GM19324 (cell line): ENCODE data around the gene AMOTL1.
"Not testable (repeated sequence)": the region's sequence is repeated elsewhere in the genome, so short reads cannot be mapped to it uniquely, and the experiment has no call there.

ENCODE experiments used
- ATAC-seq: cut with Tn5 transposase; IDR thresholded peaks from one replicate; pipeline ENCODE4 v1.9.1; 2021; ENCODE audit warnings: mild to moderate bottlenecking, moderate library complexity; ENCODE audit not compliant: unreplicated experiment, low FRiP score

The AMOTL1 gene

GRCh38 chr11:94812724-94813720 lies 44.9 kb downstream of the AMOTL1 start:
- ATAC-seq = not testable (repeated sequence)

GRCh38 chr11:94814272-94814976 lies 46.3 kb downstream of the AMOTL1 start:
- ATAC-seq = no peak

- no peak for ATAC-seq
Measured at GRCh38 chr11:94815705-94816344, 47.7 kb downstream of the AMOTL1 start.

GRCh38 chr11:94820480-94820879 lies 52.3 kb downstream of the AMOTL1 start:
- ATAC-seq = no peak

- ATAC-seq = no peak
Measured at GRCh38 chr11:94821439-94821838, 53.3 kb downstream of the AMOTL1 start.

- no peak for ATAC-seq
Measured at GRCh38 chr11:94822080-94822479, 53.9 kb downstream of the AMOTL1 start.

- no peak for ATAC-seq
Measured at GRCh38 chr11:94823102-94823732, 55.1 kb downstream of the AMOTL1 start.

GRCh38 chr11:94825031-94825430 lies 56.9 kb downstream of the AMOTL1 start:
- no peak for ATAC-seq

- ATAC-seq = no peak
Measured at GRCh38 chr11:94825481-94825880, 57.3 kb downstream of the AMOTL1 start.

- ATAC-seq = no peak
Measured at GRCh38 chr11:94826415-94826814, 58.3 kb downstream of the AMOTL1 start.

- no peak for ATAC-seq
Measured at GRCh38 chr11:94828088-94828487, 59.9 kb downstream of the AMOTL1 start.

- ATAC-seq = no peak
Measured at GRCh38 chr11:94830722-94831510, 62.8 kb downstream of the AMOTL1 start.

GRCh38 chr11:94831529-94831928 lies 63.4 kb downstream of the AMOTL1 start:
- no peak for ATAC-seq

GRCh38 chr11:94832604-94833235 lies 64.6 kb downstream of the AMOTL1 start:
- ATAC-seq = no peak

- no peak for ATAC-seq
Measured at GRCh38 chr11:94834911-94835593, 66.9 kb downstream of the AMOTL1 start.

GRCh38 chr11:94835594-94835927 lies 67.4 kb downstream of the AMOTL1 start:
- no peak for ATAC-seq

- no peak for ATAC-seq
Measured at GRCh38 chr11:94837317-94837716, 69.2 kb downstream of the AMOTL1 start.

- ATAC-seq = no peak
Measured at GRCh38 chr11:94838027-94838731, 70.0 kb downstream of the AMOTL1 start.
